ENCODE results near the gene CCKAR. TPM values are rescaled to one million over a fixed set of nuclear protein-coding genes. Genes with fewer than 3 reads are reported as not detected.

Gene CCKAR
- total RNA-seq, result not detected in 2 replicates

DNA sequence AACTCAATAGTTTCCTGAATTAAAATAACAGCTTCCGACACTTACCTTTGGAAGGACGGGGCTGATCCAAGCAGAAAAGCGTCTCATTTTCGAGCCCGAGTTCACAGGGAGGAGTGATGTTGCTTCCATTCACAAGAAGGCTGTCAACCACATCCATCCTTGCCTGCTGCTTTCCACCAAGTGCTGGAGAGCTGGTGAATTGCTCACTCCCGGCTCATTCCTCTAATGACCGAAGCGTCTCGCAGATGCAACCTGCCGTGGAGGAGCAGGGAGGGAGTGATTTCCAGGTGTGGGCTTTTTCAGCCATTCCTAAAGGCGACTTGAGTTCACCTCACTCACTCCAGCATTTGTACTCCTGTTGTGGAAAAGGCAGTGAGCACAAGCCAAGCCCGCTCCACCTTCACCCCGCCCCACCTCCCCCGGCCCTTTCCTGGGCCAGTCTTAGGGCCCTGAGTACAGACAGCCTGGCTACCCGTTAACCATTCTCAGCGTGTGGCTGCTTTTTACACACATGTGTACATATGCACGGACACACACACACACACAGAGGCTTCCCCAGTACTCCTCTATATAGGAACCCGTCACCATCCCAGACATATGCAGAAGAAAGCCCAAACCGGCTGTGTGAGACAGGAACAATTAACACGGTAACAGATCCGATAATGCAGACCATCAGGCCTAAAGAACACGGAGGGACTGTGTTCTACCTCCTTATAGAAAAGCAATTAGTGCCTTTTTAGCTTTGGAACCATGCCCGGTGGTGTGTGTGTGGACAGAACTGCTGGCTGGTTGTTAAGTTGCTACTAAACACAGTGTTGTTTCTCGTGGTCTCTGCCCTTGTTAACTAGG lies at the start of gene CCKAR:
Gene CCKAR, minus strand, starts transcription at position 374 of the 849 bp plus-strand sequence. Its CDS starts 217 bp downstream, at position 157.

Other genes with a start within 250 kb of the CCKAR start
- 116 and 122 TPM in 2 replicates for gene RBPJ, start 169.5 kb downstream of the CCKAR start, total RNA-seq
- gene TBC1D19, start 93.6 kb upstream of the CCKAR start, total RNA-seq, result 31.6 and 32.9 TPM in 2 replicates